IPS DF 4.7 (cell line): ENCODE data around the gene CIP2A.

Experiments
- DNase-seq: peaks from one replicate; pipeline ENCODE4 v3.0.0-alpha.2; 2013; ENCODE audit warnings: low spot score; ENCODE audit errors: extremely low read depth

The CIP2A gene

GRCh38 chr3:108511055-108511454, 78.2 kb downstream of the CIP2A start:
- no peak for DNase-seq

- no peak for DNase-seq
Measured at GRCh38 chr3:108510496-108510895, 78.7 kb downstream of the CIP2A start, which contains the start of gene MYH15. MYH15 (minus strand) TSS chr3:108510596; CDS start chr3:108510530, 66 bp downstream.

GRCh38 chr3:108509871-108510270, 79.4 kb downstream of the CIP2A start:
- DNase-seq = no peak

- DNase-seq = no peak
Measured at GRCh38 chr3:108509263-108509662, 80.0 kb downstream of the CIP2A start.

GRCh38 chr3:108507902-108508301, 81.3 kb downstream of the CIP2A start:
- no peak for DNase-seq

GRCh38 chr3:108505811-108506210, 83.4 kb downstream of the CIP2A start:
- no peak for DNase-seq

- DNase-seq = no peak
Measured at GRCh38 chr3:108503722-108504121, 85.5 kb downstream of the CIP2A start.

GRCh38 chr3:108501535-108501934, 87.7 kb downstream of the CIP2A start:
- DNase-seq = no peak

GRCh38 chr3:108500728-108501127, 88.5 kb downstream of the CIP2A start:
- DNase-seq = no peak
